CD4-positive, alpha-beta T cell treated with Interleukin-2 at 100 ng/mL for 4 hours (primary cell): ENCODE data around the gene ZMIZ1.

Source experiments
- DNase-seq: peaks from one replicate; pipeline ENCODE4 v3.0.0-alpha.2; 2020; ENCODE audit warnings: low spot score

Gene ZMIZ1

DNA sequence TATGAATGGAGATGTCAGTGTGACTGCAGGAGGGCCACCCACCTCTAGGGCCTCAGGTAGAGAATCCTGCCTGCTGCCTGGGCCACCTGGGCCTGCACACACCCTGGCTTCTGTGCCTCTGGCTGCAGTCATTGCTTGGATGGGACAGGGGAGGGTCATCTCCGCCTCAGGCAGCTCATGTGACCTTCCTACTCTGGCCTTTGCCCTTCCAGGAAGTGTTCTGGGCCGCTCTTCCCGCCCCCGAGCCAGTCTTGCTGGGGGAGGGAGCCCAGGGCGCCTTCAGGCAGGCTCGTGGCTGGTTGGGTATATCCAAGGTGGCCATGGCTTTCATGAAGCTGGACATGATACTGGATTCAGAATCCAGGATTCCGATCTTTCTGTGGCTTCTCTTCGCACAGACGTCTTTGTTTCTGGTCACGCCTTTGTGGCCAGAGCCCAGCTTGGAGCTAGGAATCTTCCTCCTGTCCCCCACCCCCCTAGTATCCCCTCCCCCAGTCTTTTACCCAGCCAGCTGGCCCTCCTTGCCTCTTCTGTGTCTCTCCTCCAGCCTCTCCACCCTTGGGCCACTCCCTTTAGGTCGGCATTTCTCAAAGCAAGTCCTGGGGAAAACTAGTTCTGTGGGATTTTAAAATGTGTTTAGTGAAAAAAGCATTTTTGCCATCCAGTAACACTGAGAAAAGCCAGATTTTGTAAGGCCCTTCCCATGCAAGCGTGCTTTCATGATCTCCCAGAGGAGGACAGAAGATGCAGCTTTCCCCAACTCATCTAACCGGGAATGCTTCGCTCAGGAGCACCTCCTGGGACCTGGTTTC, 119.6 kb downstream of the ZMIZ1 start:
- no peak for DNase-seq

DNA sequence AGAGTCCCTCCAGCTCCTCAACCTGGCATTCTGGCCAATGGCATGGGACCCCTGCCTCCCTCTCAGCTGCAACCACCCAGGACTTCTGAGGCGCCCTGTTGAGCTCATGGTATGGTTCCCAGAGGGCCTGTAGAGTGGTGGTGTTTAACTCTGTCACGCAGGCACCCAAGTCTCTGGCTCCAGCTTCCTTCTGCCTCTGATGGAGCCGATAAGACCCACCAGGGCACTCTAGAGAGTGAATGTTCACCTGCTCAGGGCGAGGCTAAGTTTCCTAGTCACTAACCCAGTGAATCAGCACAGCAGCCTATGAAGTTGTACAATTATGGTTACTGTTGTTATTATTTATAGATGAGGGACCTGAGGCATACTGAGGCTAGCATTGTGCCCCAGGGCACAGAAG, 120.4 kb downstream of the ZMIZ1 start:
- no peak for DNase-seq

DNA sequence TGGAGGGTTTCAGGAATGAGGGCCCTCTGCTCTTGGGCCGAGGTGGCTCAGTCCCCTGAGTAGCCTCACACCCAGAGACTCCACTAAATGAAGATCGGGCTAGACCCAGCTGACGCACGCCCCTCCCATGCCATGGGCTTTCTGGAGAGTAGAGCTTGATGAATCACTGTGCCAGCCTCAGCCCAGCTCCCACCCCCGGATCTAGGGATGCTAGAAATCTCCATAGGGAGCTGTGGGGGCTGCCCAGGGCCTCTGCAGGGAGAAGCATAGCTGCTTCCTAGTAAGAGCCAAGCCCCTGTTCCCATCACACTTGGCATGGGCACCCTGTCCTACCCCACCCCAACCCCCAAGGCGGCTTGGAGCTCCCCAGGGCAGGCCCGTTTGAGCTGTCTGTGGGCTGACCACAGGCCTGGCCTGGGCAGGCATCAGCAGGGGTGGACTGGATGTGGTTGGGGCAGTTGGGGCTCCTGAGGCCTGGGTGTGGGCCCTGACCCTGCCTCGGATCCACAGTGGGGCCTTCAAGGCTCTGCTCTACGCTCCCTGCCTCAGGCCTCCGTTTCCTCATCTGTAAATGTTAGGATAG, 121.2 kb downstream of the ZMIZ1 start:
- no peak for DNase-seq

DNA sequence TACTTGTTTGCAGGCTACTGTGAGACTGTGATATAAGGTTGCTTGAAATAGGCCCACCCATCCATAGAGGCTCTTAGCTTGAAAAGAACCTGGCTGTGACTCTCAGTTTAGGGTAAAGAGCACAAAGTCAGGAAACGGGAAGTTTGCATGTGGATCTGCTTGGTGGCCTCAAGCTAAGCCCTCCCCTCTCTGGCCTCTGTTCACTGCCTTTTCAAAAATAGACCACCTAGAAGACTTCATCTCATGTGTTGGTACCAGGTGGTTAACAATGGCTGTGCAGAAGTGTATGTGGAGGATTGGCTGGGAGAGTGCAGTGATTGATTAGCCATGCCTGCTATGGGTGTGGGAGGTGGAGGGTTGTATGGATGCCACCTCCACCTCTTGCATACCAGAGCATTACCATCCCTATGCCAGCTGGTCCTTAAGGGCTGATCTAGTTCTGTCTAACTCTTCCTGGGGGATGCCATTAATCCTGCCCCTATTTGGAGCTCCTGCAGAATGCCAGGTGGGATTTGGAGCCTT, 122.0 kb downstream of the ZMIZ1 start:
- DNase-seq: no peak

DNA sequence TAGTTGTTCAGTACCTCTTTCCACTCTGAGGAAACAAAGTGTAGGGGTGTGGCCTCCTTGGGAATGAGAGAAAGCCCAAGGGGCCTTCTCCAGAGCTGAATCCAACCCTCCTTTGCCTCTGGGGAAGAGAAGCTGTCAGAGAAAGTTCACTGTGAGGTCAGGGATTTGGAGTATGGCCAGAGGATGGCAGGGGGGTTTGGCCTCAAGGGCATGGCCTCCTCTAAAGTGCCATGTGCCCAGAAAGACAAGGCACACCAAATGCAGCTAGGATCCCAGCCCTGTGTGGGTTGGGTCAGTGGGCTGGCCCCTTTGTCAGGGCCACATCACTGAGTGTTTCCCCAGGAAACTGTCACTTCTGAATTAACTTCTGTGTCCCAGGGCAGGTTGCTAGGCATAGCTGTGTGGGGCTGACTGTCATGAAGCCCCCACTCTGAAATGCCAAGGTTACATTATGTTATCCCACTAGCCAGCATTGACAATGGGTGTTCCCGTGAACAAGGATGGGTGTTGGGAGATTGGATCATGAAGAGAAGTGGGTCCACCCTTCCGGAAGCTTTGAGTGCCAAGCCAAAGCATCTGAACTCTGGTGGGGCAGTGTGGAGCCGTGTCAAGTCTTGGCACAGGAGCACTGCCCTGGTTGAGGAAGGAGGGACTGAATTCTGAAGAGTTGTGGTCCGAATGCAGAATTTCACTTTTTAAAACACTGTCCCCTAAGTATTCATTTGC, 123.3 kb downstream of the ZMIZ1 start:
- DNase-seq: no peak

DNA sequence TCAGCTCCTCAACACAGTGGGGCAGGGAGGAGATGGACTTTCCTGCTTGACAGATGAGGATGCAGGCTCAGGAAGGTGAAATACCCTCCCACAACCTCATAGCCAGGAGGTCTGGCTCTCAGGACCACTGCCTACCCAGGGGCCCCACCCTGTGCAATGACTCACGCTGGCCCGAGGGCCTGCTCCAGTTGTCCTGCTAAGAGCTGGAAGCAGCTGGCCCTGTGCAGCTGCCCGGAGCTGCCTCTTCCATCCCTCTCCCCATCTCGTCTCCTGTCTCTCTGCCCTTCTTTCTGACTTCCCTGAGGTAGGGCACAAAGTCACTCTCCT, 123.9 kb downstream of the ZMIZ1 start:
- DNase-seq: no peak

DNA sequence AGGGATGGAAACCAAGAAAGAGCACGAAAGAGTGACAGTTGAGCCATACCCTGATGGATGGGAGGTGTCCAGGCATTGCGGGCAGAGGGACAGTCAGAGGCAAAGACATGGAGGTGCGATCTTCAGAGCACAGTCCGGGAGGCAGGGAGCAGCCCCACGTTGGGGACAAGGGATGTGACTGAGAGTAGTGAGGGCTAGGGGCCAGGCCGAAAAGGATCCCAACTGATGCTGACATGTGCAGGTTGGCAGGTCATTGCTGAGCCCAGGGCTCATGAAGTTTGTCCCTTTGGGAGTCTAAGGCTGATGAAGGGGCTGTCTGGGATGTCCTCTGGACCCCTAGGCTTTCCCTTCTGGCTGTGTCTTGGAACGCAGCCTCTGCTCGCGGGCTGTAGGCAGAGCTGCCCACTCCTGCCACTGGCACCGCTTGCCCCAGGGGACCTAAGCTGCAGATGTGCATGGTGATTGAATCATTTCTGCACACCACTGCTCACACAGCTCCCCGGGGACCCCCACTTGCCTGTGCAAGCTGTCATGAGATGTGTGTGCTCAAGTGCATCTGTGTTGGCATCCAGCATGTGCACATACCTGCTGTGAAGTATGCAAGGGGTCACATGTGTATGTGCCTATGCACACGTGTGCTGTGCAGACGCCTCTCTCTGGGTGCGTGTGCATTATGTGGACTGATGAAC, 125.1 kb downstream of the ZMIZ1 start:
- DNase-seq: no peak

DNA sequence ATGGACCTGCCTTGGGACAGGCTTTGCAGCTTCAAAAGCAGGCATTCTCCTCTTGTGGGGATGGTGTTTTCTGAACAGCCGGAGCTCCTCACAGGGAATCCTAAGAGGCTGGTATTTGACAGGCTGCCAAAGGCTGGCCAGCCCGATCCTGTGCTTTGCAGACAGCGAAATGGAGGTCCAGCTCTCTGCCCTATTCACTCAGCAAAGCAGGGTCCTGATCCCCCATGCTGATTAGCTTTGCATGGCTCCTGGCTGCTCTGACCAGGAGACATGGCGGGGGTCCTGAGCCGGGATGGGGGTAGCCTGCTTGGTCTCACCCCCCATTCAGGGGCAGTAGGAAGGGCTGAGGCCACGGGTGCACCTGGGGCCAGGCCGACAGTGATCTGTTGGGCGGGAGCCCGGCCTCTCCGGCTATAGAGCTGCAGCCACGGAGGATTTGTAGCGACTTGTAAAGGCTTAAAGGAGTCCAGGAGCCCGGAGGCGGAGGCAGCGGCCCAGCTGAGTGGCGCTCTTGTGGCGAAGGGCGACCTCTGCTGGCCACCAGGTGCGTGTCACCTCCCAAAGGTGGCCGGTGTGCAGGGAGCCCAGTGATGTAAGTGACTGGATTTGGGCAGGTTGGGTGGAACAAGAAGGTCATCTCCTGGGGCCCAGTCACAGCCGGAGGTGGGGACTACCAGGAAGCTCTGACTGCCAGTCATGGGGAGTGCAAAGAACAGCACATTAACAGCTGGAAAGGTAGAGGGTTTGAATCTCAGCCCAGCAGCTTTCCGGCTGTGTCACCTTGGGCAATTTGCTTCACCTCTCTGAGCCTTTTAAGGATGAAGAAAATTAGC, 126.5 kb downstream of the ZMIZ1 start:
- DNase-seq: peak; percentile 76

DNA sequence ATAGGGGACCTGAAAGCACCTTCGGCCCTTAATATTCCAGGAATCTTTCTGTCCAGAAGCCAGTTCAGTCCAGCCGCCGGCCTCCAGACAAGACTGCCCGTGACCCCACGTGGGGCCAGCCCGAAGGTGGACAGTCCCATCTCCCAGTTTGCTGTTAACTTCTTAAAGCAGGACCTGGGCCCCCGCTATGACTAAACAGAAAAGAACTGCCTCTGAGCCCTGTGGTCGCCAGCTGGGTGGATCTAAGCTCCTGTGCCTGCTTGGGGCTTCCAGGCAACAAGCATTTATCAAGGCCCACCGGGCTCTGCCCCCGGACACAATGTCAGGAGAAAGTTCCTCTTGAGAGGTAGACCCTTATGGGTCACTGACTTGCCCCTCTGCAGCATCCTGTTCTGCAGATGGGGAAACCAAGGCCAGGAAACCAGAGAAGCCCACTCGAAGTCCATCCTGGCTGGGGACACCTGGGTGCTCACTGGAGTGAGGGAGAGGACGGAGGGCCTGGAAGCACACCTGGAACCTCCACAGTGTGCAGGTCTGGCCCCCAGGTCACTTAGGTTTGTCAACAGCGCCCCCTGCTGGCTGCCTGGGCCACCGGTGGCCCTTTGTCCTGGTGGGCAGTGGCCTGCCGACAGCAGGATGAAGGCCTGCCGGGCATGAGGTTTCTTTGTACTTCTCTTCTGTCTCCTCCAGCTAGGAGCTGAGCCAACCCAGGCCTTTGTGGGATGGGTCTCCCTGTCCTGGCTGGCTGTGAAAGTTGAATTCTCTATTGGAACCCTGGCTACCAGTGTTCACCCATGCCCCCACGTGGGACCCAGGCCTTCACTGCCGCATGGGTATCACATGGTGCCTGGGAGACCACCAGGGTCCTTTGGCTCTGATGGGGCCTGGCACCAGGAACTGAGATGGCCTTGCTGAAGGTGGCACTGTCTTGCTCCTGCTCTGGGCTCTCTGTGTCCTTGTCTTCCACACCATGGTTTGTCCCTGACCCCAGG, 128.0 kb downstream of the ZMIZ1 start:
- DNase-seq: peak; percentile 71

DNA sequence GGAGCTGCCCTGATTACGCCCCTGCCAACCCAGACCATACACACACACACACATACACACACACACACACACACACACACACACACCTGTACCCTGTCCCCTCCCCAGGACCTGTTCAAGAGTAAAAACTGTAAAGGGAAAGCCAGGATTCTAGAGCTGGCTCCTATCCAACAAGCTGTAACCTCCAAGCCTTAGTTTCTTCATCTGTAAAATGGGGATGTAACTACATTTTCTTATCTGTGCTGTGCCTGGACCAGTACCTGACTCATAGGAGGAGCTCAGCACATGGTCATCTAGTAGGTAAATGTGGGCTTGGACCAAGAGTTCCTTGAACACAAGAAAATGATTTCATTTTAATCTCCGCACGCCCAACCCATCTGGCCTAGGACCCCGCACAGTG, 128.8 kb downstream of the ZMIZ1 start:
- no peak for DNase-seq

DNA sequence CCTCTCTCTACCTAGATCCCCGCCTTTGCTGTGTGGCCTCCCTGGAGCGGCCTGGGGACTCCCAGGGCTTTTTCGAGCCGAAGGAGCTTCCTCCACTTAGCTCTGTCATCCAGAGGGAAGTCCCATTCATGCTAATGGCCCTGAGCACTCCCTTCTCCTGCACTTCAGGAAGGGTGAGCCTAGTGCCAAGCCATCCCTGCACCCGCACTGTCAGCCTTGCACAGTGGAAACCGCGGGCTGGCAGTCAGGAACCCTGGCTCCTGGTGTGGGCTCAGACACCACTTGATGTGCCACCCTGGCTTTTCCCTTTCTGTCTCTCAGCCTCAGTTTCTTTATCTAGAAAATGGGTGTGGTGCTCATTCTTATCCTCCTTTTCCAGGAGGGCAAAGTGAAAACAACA, 131.6 kb downstream of the ZMIZ1 start:
- DNase-seq: no peak

DNA sequence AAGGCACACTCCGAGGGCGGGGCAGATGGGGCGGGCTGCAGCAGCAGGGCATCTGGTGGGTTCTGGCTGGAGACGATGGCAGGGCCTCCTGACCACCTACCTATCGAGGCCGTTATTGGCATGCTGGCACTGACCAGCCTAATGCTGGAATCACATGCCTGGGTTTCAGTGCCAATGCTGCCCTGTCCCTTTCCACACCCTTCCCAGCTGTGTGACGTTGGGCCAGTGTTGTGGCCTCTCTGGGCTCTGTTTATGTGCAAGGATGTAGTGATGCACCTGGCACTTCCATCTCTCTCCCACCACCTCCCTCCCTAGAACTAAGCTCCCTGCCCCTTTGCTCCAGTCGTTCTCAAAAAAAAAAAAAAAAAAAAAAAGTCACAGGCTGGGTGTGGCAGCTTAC, 132.9 kb downstream of the ZMIZ1 start:
- DNase-seq: no peak

DNA sequence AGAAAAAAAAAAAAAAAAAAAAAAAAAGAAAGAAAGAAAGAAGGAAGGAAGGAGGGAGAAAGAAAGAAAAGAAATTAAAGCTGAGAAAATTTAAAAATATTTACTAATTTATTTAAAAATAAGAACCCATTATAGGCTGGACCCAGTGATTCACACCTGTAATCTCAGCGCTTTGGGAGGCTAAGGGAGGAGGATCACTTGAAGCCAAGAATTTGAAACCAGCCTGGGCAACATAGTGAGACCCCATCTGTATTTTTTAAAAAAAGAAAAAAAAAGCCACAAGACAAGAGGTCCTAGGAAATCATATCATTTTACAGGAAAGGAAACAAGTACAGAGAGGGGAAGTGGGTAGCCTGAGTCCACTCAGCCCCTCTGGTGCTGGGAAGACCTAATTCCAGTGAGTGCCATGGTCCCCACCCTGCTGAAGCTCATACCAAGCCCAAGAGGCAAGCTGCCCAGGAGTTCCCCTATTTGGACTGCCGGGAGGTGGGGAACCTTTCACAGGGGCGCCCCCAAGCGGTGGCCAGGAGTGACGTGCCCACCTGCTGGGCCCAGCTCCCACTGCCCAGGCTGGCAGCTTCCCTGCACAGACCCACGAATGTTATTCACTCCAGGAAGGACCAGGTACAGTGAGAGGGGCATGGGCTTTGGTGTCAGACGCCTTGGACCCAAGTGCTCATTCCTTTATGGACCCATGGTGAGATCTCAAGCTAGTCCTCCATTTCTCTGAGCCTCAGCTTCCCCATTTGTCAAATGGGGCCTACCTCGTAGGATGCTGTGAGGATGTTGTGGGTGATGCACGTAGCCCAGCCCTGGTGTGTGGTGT, 133.6 kb downstream of the ZMIZ1 start:
- DNase-seq: peak; percentile 27

DNA sequence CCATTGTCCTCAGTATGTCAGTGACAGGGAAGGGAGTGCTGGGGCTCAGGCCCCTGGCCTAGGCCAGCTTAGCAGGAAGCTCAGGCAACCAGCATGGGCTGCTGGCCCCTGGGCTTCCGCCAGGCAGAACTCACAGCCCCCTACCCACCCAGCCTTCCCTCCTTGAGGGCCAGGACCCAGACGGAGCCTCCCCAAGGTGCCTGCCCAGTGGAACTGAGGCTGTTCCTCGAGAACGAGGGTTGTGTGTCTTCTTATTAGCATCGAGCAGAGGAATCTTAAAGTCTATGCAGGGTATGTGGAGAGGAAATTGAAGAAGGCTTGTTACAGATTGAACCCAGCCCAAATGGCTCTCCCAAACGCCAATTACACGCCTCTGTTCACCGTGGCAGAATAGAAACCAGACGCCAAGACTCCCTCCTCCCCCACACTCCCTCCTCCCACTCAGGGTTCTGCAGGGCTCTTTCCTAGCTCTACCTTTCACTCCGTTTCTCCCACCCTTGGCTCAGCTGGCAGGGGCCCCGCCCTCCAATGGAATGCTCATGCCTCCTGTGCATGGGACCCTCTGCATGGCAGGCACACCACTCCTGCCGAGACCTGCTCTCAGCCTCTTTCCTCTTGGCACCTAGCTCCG, 134.4 kb downstream of the ZMIZ1 start:
- no peak for DNase-seq

DNA sequence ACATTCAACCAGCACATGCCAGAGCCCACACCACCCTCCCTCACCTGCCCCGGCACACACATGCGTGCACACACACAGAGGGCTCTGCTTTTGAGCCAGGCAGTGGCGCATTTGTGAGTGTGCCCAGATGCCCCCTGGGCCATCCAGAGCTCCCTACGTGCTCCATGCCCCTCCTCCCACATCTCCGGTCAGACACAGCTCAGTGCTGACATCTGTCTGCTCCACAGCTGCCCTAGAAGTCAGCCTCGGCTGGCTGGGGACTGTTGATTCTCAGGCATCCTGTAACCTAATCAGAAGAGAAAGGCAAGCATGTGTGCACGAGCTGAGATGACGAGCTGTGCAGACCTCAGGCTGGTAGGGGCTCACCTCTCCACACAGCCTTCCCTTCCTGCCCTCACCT, 135.1 kb downstream of the ZMIZ1 start:
- DNase-seq: no peak

DNA sequence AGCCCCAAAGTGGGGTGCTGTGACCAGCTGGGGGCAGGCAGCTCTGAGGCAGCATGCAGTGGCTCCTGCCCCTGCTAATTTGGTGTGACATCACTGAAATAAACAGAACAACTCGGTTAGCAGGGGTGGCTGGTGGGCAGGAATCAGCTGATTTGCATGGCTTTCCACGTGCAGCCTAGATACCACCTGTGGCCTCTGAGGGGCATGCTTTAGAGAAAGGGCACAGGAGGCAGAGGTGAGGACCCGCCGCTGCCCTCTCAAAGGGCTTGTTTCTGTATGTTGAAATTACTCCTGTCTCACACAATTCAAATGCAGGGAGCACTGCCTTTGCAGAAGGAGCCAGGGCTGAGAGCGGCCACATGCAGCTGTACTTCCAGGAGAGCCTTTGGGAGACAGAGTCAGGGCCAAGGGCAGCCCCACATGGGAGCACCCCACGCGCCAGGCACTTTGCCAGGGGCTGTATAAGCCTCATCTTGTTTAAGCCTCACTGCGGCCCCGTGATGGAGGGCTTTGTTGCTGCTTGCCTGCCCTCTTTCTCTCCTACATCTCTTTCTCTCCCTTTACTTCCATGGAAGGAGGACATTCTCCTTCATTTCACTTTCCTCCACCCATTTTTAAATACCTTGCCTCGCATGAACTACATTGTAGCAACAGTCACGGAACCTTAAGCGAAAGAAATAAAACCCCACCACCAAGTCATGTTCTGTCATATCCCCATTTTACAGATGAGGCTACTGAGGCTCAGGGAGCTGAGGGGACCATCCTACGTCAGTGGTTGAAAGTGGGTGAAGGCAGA, 137.7 kb downstream of the ZMIZ1 start:
- no peak for DNase-seq

DNA sequence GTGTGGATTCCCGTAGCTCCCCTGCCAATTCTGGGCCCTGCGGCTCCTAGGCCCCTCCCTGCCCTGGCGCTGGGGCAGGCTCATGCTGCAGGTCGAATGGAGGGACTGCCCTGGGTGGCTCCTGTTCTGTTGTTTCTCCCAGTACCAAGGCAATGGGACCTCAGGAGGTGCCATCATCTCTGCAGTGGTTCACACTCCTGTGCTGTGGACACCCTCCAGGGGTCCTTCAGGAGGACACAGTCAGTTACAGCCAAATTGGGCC, 138.3 kb downstream of the ZMIZ1 start:
- no peak for DNase-seq

DNA sequence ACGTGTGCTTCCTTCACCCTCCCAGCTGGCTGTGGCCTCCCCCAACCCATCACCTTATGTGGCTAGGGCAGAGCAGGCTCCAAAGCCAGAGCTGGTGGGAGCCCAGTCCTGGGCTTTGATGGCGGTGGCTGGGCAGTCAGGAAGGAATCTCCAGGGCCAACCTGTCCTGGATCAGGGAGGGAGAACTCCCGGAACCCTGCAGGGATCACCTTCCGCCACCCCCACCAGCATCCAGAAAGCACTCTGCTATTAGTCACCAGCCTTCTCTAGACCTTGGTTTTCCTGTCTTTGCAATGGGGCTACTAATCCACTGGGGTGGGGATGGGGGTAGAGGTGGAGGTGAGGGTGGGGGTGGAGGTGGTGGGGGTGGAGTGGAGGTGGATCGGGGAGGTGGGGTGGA, 139.0 kb downstream of the ZMIZ1 start:
- no peak for DNase-seq
